GM18951 (cell line): ENCODE measurements around the gene SALL4.
"Not testable (repeated sequence)": the region's sequence is repeated elsewhere in the genome, so short reads cannot be mapped to it uniquely, and the experiment has no call there.

Experiments used
- POLR2A ChIP-seq: IDR thresholded peaks from 4 replicates; pipeline ENCODE4 v1.6.1; 2011; ENCODE audit warnings: mild to moderate bottlenecking; ENCODE audit not compliant: insufficient read length, insufficient read depth; ENCODE audit errors: extremely low read depth
- in situ Hi-C: fragments of 300-500 bp; cut with MboI; formaldehyde crosslinking; loops from one replicate; pipeline ENCODE4 v1.12.0; 2022; ENCODE audit warnings: low sequenced_read_pairs, mixed read lengths, inconsistent platforms; ENCODE audit not compliant: unreplicated experiment

SALL4 gene

DNA sequence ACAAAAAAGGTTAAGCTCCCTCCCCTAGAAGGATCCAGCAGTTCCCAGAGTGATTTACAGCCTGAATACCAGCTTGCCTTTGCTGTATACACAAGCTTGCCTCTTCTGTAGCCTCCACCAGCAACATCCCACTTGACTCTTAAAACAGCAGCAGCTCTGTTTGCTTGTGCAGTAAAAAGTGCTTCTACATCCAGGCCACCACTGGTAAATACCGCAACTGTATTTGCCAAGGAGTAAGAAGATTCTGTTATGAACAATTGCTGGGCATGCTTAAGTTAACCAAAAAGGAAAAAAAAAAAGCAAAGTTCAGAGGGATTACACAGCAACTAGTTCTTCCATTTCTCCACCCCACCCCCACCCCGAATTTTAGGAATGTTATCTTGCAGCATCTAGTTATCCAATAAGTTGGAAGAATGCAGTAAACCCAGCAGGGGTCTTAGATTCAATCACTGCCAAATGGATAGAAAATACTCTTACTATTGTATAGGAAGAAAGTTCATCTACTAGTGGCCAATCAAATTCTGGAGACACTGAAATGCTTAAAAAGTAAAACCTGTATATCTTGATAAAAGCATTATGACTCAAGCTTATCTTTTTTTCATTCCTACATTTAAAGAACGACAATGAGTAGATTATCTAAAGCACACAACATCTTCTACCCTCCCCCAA lies 4.8 kb downstream of the SALL4 start:
- in situ Hi-C loops: no loop called here
- TF ChIP-seq POLR2A: no peak

GRCh38 chr20:51796340-51796739 lies 6.0 kb downstream of the SALL4 start:
- in situ Hi-C loops: no loop called here
- TF ChIP-seq POLR2A: no peak

- in situ Hi-C loops: no loop called here
- TF ChIP-seq POLR2A: no peak
Measured at GRCh38 chr20:51792960-51793359, 9.4 kb downstream of the SALL4 start.

GRCh38 chr20:51791626-51792025 lies 10.7 kb downstream of the SALL4 start:
- no peak for TF ChIP-seq POLR2A
- in situ Hi-C loops: no loop called here

- in situ Hi-C loops: no loop called here
- TF ChIP-seq POLR2A: no peak
Measured at GRCh38 chr20:51790256-51790655, 12.1 kb downstream of the SALL4 start.

DNA sequence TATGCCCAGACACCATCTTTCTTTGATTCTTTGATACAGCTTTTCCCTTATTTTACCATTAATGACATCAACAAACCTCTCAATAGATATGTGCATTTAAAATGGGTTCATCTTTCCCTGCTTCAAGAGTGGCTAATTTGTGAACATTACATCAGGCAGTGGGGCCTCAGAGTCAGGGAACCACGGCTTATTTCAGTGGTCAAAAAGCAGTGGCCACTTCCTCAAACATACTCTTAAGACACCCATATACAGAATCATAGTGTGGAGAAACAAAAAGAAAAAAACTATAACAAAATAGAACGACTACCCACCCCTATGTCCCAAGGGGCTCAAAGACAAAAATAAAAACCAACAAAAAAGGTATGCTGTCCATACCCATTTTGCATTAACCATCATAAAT lies 12.9 kb downstream of the SALL4 start:
- in situ Hi-C loops: no loop called here
- no peak for TF ChIP-seq POLR2A

DNA sequence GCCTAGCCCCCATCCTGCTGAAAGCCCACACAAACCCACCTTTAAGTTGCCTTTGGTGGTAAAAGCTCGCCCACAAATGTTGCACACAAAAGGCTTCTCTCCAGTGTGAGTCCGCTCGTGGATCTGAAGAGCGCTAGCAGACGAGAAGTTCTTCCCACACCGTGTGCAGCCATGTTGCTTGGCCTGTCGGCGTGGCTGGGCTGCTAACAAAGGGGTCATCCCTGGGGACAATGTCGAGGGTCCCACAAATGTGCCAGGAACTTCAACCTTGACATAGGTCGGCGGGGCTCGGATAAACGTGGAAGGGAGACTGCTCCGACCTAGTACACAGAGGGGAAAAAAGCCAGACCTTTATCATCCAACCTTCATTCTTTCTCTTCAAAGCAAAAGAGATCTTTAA lies 13.5 kb downstream of the SALL4 start:
- in situ Hi-C loops: no loop called here
- no peak for TF ChIP-seq POLR2A

- in situ Hi-C loops: no loop called here
Measured at GRCh38 chr20:51784299-51784698, 18.0 kb downstream of the SALL4 start.

DNA sequence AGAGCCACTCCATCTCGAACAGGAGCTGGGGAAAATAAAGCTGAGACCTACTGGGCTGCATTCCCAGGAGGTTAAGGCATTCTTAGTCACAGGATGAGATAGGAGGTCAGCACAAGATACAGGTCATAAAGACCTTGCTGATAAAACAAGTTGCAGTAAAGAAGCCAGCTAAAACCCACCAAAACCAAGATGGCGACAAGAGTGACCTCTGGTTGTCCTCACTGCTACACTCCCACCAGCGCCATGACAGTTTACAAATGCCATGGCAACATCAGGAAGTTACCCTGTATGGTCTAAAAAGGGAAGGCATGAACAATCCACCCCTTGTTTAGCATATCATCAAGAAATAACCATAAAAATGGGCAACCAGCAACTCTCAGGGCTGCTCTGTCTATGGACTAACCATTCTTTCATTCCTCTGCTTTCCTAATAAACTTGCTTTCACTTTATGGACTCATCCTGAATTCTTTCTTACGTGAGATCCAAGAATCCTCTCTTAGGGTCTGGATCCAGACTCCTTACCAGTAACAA lies 24.0 kb downstream of the SALL4 start:
- in situ Hi-C loops: not testable (repeated sequence)

More at GRCh38 chr20:51784299-51784698, 18.0 kb downstream of the SALL4 start:
- no peak for TF ChIP-seq POLR2A

- TF ChIP-seq POLR2A: no peak
Measured at GRCh38 chr20:51775241-51775640, 27.1 kb downstream of the SALL4 start.

DNA sequence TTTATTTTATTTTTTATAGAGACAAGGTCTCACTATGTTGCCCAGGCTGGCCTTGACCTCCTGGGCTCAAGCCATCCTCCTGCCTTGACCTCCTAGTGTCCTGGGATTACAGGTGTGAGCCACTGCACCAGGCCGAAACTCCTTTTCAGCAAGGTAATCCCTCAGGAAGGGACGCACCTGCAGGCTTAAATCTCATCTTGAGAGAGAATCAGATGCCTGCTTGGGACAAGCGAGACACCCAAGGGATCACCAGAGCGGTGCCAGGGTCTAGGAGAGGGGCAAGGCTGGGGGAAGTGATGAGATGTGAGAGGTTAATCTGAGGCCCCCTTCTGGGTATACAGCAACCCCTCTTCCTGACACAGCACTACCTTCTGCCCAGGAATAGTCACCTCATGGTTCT lies 30.1 kb downstream of the SALL4 start:
- no peak for TF ChIP-seq POLR2A
- in situ Hi-C loops: no loop called here

More at GRCh38 chr20:51775241-51775640, 27.1 kb downstream of the SALL4 start:
- in situ Hi-C loops: no loop called here

- TF ChIP-seq POLR2A: no peak
- in situ Hi-C loops: no loop called here
Measured at GRCh38 chr20:51769976-51770615, 32.2 kb downstream of the SALL4 start.

- in situ Hi-C loops: no loop called here
- no peak for TF ChIP-seq POLR2A
Measured at GRCh38 chr20:51768759-51769517, 33.4 kb downstream of the SALL4 start.

DNA sequence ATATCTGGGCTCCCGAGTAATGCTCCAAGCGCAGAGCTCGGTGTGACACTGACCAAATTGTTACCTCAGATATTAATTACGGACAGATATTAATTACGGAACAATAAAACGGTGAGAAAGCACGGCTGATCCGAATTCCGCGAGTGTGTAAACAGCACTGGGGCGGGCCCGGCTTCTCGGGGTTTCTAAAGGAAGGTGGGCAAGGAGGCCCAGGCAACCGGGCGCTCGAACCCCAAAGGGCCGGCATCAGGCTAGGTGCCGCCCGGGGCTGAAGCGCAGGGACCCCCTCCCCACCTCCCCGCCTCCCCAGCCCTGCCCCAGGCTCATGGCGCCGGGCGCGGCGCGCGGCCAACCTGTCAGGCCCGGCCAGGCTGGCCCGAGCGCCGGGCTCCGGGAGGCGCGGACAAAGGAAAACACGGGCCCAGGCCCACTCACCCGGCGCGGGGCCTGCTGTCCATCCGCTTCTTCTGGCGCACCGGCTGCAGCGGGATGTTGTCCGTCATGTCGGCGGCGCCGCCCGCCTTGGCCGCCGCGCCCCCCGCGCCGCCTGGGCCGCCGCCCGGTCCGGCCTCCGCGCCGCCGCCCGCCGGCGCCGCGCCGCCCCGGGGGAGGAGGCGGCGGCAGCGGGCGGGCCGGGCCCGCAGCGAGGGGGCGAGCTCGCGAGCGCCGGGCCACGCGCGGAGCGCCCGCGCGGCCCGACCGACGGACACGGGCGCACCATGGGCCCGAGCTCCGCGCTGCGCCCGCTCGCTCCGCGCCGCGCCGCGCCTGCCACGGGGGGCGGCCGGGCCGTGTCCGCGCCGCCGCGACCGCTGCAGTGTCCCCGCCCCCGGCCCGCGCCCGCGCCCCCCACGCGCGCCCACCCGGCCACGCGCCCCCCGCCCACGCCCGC lies 34.2 kb downstream of the SALL4 start, which contains the start of gene ATP9A:
Gene ATP9A (minus strand): TSS at position 524 of the 892 bp plus-strand sequence. CDS start 21 bp downstream, at position 503.
- TF ChIP-seq POLR2A: no peak
- in situ Hi-C loops: no loop called here
